T-cell (primary cell): ENCODE data around the gene ELP2. TPM values are rescaled to one million over a fixed set of nuclear protein-coding genes. Genes with fewer than 3 reads are reported as not detected.

Experiments used
- ATAC-seq, 4 experiments: fragments of 200-7000 bp in 3 of 4; fragments of 150-1000 bp in 1 of 4; cut with Tn5 transposase; replicated peaks in 1 of 4; 1 replicate in 3 of 4; 2 replicates in 1 of 4; pipeline ENCODE4 v1.10.0; 2021; ENCODE audit warnings: moderate library complexity in 3 of 4, mild to moderate bottlenecking in 2 of 4, moderate number of reproducible peaks in 1 of 4
- CTCF ChIA-PET, 2 donors: fragments of 300-600 bp; sonication (Branson Sonifier 250); formaldehyde crosslinking; loops; one replicate each; lab custom pipeline; 2022; ENCODE audit warnings: antibody characterized with exemption in 2 of 2; lab: Charles Lee
- POLR2A ChIA-PET, 2 donors: fragments of 300-600 bp; sonication (Branson Sonifier 250); formaldehyde crosslinking; loops; one replicate each; lab custom pipeline; 2022; ENCODE audit warnings: antibody characterized with exemption in 2 of 2; lab: Charles Lee
- DNase-seq, 35 experiments: peaks; one replicate each; pipeline versions ENCODE4 v3.0.0 to v3.0.0-alpha.2; 2013 to 2023
- H3K27ac ChIP-seq: one replicate; pipeline ENCODE4 v1.5.1; 2013; ENCODE audit warnings: low read length
- H3K27me3 ChIP-seq, 2 experiments: replicated peaks in 1 of 2; 1 replicate in 1 of 2; 2 replicates in 1 of 2; pipeline versions ENCODE4 v1.6.1 to v1.7.0; 2013; ENCODE audit warnings: low read length in 1 of 2, mixed read lengths in 1 of 2; ENCODE audit not compliant: control insufficient read depth in 2 of 2, insufficient read depth in 2 of 2; ENCODE audit errors: extremely low read depth in 1 of 2
- H3K36me3 ChIP-seq, 2 donors: 1 replicate in 1 of 2; 2 replicates in 1 of 2; pipeline versions ENCODE4 v1.6.1 to v1.7.0; 2013; ENCODE audit warnings: low read length in 1 of 2; ENCODE audit not compliant: control insufficient read depth in 2 of 2, insufficient read depth in 1 of 2; ENCODE audit errors: extremely low read depth in 1 of 2
- H3K4me1 ChIP-seq, 2 experiments: 1 replicate in 1 of 2; 2 replicates in 1 of 2; pipeline versions ENCODE4 v1.6.1 to v1.7.0; 2013; ENCODE audit warnings: low read length in 2 of 2, mixed read lengths in 1 of 2; ENCODE audit not compliant: insufficient read depth in 2 of 2, control insufficient read depth in 1 of 2; ENCODE audit errors: extremely low read depth in 1 of 2
- H3K4me3 ChIP-seq, 2 donors: 1 replicate in 1 of 2; 2 replicates in 1 of 2; pipeline versions ENCODE4 v1.5.1 to v1.7.0; 2013; ENCODE audit warnings: mild to moderate bottlenecking in 2 of 2, low read length in 1 of 2, moderate library complexity in 1 of 2; ENCODE audit not compliant: control insufficient read depth in 1 of 2; ENCODE audit errors: extremely low read depth in 1 of 2
- H3K9me3 ChIP-seq: 2 replicates; pipeline ENCODE4 v1.7.0; 2013
- H3K27ac Mint-ChIP-seq, 2 donors: one replicate each; pipeline ENCODE4 v1.8.0; 2020 to 2021; ENCODE audit warnings: mild to moderate bottlenecking in 2 of 2, mixed read lengths in 2 of 2
- H3K27me3 Mint-ChIP-seq, 2 donors: one replicate each; pipeline ENCODE4 v1.8.0; 2021 to 2022; ENCODE audit warnings: mixed read lengths in 2 of 2
- H3K36me3 Mint-ChIP-seq: one replicate; pipeline ENCODE4 v1.8.0; 2021; ENCODE audit warnings: mixed read lengths
- H3K4me1 Mint-ChIP-seq, 3 donors: one replicate each; pipeline ENCODE4 v1.8.0; 2020 to 2022; ENCODE audit warnings: mixed read lengths in 3 of 3, mild to moderate bottlenecking in 1 of 3
- H3K4me3 Mint-ChIP-seq, 3 donors: one replicate each; pipeline ENCODE4 v1.8.0; 2020 to 2022; ENCODE audit warnings: mild to moderate bottlenecking in 3 of 3, mixed read lengths in 3 of 3, moderate library complexity in 3 of 3
- H3K9me3 Mint-ChIP-seq, 3 donors: one replicate each; pipeline ENCODE4 v1.8.0; 2020 to 2022; ENCODE audit warnings: mixed read lengths in 3 of 3
- WGBS: methylation state at CpG from one replicate; pipeline ENCODE4 v1.1.5; 2013; ENCODE audit warnings: missing lambda C conversion rate; ENCODE audit not compliant: insufficient coverage; 5-methylcytosine and 5-hydroxymethylcytosine counted together
- total RNA-seq, 35 experiments: library from RNA in 6 of 35; stranded (reverse) in 6 of 35; fragments of 120-200 nt in 1 of 35; gene quantifications; one replicate each; pipeline versions ENCODE4 v1.2.1 to v1.2.4 and lab custom pipeline; 2013 to 2026

The ELP2 gene
- total RNA-seq, 5 donors from 2014 or later (not counting 1 experiment from before 2014, with no cell fraction given), result 109 to 156 (median 150) TPM

DNA sequence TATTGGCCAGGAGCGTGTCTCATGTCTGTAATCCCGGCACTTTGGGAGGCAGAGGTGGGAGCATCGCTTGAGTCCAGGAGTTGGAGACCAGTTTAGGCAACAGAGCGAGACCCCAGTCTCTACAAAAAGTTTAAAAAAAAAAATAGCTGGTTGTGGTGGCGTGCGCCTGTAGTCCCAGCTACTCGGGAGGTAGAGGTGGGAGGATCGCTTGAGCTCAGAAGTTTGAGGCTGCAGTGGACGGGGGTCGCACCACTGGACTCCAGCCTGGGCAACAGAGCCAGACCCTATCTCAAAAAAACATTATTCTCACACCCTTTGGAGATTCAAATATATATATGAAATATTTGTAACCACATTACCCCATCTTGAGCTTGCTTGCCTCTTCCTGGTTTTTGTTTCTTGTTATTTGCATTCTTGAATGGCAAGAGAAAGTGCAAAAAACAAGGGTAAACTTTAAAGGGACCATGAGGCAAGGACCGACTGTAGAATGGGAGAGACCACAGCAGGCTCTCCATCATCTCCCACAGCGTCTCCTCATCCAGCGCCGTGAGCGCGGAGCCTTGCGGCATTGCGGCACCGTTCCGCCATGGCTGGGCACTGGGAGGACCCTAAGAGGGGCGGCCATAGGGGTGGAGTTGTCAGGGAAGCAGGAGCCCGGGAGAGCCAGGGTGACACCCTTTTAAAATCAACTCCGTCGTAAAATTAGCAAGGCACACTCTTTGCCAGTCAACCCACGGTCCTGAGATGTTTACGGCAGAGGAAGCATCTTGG, 1.4 kb downstream of the ELP2 start:
- Mint-ChIP-seq H3K27me3 (no peaks in the 10 kb centered on the region), H3K4me3 (peak overlapping the region; percentile 95 to 98 (median 96)), H3K36me3 (peaks cover 19% of the 10 kb centered on the region), H3K4me1 (peaks cover 64 to 72% (median 70%) of the 10 kb centered on the region in 3 donors), H3K27ac (peak overlapping the region in 1 of 2 donors; percentile 97), H3K9me3 (no peaks in the 10 kb centered on the region)
- 93% methylated on average over 2 of the region's 26 CpGs for WGBS
- Histone ChIP-seq H3K4me1 (peaks cover 26 to 39% of the 10 kb centered on the region in 2 experiments), H3K27me3 (no peaks in the 10 kb centered on the region), H3K9me3 (no peaks in the 10 kb centered on the region), H3K27ac (no peak overlapping the region), H3K4me3 (peak overlapping the region; percentile 89 to 99), H3K36me3 (peaks cover 0 to 13% of the 10 kb centered on the region in 2 donors)
- no peak for DNase-seq
- no peak for ATAC-seq
- ChIA-PET POLR2A (interaction anchor here in 1 of 2 donors (0.6 to 0.7 kb wide), 2 partner anchors 18 to 634 kb away, joined by 5 to 8 read pairs; no protein-coding TSS in a partner anchor), CTCF (interaction anchor here in 1 of 2 donors (0.6 to 0.8 kb wide), 2 partner anchors 32 to 35 kb away, joined by 4 to 5 read pairs; no protein-coding TSS in a partner anchor)

DNA sequence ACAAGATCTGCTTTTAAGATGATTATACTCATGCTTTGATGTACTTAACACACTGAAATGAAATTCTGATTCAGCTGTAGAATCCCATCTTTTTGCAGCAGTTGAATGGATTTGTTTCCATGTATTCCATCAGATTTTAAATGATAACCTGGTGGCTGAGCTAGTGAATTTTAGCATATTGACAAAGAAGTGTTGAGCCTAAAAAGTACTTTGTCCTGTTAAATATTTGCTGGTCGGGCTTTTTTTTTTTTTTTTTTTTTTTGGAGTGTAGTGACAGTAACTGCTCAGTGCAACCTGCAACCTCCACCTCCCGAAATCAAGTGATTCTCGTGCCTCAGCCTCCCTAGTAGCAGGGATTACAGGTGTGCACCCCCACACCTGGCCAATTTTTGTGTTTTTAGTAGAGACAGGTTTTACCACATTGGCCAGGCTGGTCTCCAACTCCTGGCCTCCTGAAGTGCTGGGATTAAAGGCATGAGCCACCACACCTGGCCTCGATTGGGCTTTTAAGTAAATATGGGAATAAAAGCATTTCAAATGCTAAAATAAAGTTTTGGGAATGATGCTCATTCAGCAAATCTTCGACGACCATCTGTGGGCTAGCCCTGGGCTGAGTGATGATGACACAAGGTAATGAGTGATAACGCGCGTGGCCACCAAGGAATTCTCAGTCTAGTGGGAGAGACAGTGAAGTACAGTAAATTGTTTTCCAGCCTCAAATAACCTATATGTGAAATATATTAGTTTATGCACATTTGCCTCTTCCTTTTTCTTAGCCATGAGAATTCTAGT, 2.2 kb downstream of the ELP2 start:
- H3K27ac ChIP-seq, result no peak overlapping the region
- H3K27me3 Mint-ChIP-seq, result no peaks in the 10 kb centered on the region
- peak overlapping the region; percentile 95 to 98 (median 96) for H3K4me3 Mint-ChIP-seq
- POLR2A ChIA-PET, result interaction anchor here in 1 of 2 donors (0.7 kb wide), 1 partner anchor 18 kb away, joined by 8 read pairs; no protein-coding TSS in a partner anchor
- H3K4me1 ChIP-seq, result peaks cover 26 to 39% of the 10 kb centered on the region in 2 experiments
- peaks cover 0 to 21% of the 10 kb centered on the region in 2 donors for H3K36me3 ChIP-seq
- WGBS, result 94% methylated on average over 2 of the region's 9 CpGs
- no peaks in the 10 kb centered on the region for H3K27me3 ChIP-seq
- DNase-seq (no peak), ATAC-seq (no peak)
- no peaks in the 10 kb centered on the region for H3K9me3 ChIP-seq
- H3K27ac Mint-ChIP-seq, result peak overlapping the region in 1 of 2 donors; percentile 8
- H3K36me3 Mint-ChIP-seq, result peaks cover 23% of the 10 kb centered on the region
- no peaks in the 10 kb centered on the region for H3K9me3 Mint-ChIP-seq
- H3K4me3 ChIP-seq, result peak overlapping the region in 1 of 2 donors; percentile 89
- H3K4me1 Mint-ChIP-seq, result peaks cover 57 to 67% (median 67%) of the 10 kb centered on the region in 3 donors
- CTCF ChIA-PET, result interaction anchor here in 1 of 2 donors (0.6 kb wide), 1 partner anchor 33 kb away, joined by 5 read pairs; no protein-coding TSS in a partner anchor

DNA sequence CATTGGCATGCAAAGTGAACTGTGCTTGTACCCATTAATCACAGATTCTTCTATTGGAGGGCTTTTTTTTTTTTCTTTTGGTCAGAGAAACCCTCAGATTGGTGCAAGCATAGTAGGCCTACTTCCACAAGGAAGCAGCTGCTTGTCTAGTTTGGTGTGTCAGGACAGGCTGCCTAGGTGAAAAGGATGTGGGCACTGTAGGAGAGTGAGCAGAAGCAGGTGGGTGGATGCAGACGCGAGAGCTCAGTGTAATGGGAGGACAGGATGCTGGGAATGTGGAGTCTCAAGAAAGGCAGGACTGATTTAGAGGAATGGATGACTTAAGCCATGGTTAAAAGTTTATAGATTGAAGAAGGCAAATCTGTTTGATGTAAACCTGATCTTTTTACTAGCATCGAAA, 3.1 kb downstream of the ELP2 start:
- H3K36me3 ChIP-seq, result peaks cover 0 to 30% of the 10 kb centered on the region in 2 donors
- ChIA-PET POLR2A (no interaction called here), CTCF (interaction anchor here (0.7 to 1.2 kb wide), 2 partner anchors 9 to 158 kb away, joined by 3 to 6 read pairs; no protein-coding TSS in a partner anchor)
- no peak overlapping the region for H3K4me3 ChIP-seq
- Mint-ChIP-seq H3K27ac (peak overlapping the region in 1 of 2 donors; percentile 64), H3K9me3 (no peaks in the 10 kb centered on the region), H3K36me3 (peaks cover 27% of the 10 kb centered on the region), H3K4me3 (peak overlapping the region; percentile 25 to 98 (median 95)), H3K27me3 (no peaks in the 10 kb centered on the region), H3K4me1 (peaks cover 51 to 68% (median 63%) of the 10 kb centered on the region in 3 donors)
- H3K4me1 ChIP-seq, result peaks cover 26 to 37% of the 10 kb centered on the region in 2 experiments
- no peak for ATAC-seq
- no peaks in the 10 kb centered on the region for H3K9me3 ChIP-seq
- H3K27ac ChIP-seq, result no peak overlapping the region
- H3K27me3 ChIP-seq, result no peaks in the 10 kb centered on the region
- no peak for DNase-seq
- WGBS, result 17% methylated on average over 2 of the region's 3 CpGs

DNA sequence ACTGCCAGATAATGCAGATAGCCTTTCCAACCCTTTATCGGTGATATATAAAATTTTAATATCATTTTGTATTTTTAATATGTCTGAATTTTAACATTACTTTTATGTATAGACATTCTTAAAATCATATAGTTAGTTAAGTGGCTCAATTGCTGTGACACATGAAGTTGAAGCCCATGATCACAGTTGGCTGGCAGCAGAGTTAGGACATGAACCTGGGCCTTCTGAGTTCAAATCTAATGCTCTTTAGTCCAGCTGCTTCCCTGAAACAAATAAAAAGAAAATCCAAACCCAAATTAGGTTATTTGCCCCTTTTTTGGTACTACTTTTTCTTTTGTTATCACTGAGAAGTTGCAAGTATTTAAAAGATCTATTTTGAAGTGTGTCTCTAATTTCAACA, 5.6 kb downstream of the ELP2 start:
- Mint-ChIP-seq H3K27me3 (no peaks in the 10 kb centered on the region), H3K4me1 (peaks cover 40 to 63% (median 58%) of the 10 kb centered on the region in 3 donors), H3K4me3 (no peak overlapping the region), H3K27ac (no peak overlapping the region), H3K36me3 (peaks cover 40% of the 10 kb centered on the region), H3K9me3 (no peaks in the 10 kb centered on the region)
- Histone ChIP-seq H3K36me3 (peaks cover 3 to 52% of the 10 kb centered on the region in 2 donors), H3K27me3 (no peaks in the 10 kb centered on the region), H3K4me3 (no peak overlapping the region), H3K27ac (no peak overlapping the region), H3K9me3 (no peaks in the 10 kb centered on the region), H3K4me1 (peaks cover 21% of the 10 kb centered on the region in 2 experiments)
- POLR2A ChIA-PET, result no interaction called here
- WGBS, result no CpG with 5 or more reads among the region's 1 CpG
- ATAC-seq, result no peak
- CTCF ChIA-PET, result no interaction called here
- no peak for DNase-seq

GRCh38 chr18:36139245-36139644, 9.5 kb downstream of the ELP2 start:
- no peaks in the 10 kb centered on the region for H3K4me1 ChIP-seq
- Mint-ChIP-seq H3K27ac (no peak overlapping the region), H3K27me3 (no peaks in the 10 kb centered on the region), H3K36me3 (peaks cover 48% of the 10 kb centered on the region), H3K4me3 (no peak overlapping the region), H3K9me3 (no peaks in the 10 kb centered on the region), H3K4me1 (peaks cover 9 to 32% (median 25%) of the 10 kb centered on the region in 3 donors)
- ChIA-PET POLR2A (interaction anchor here in 1 of 2 donors (0.7 to 1.1 kb wide), 2 partner anchors 12 to 28 kb away, joined by 3 read pairs; no protein-coding TSS in a partner anchor), CTCF (interaction anchor here in 1 of 2 donors (0.5 kb wide), 1 partner anchor 121 kb away, joined by 3 read pairs; no protein-coding TSS in a partner anchor)
- H3K27me3 ChIP-seq, result no peaks in the 10 kb centered on the region
- H3K4me3 ChIP-seq, result no peak overlapping the region
- WGBS, result 83% methylated on average over 1 of the region's 5 CpGs
- no peak for ATAC-seq
- DNase-seq, result no peak
- no peaks in the 10 kb centered on the region for H3K9me3 ChIP-seq
- H3K27ac ChIP-seq, result no peak overlapping the region
- peaks cover 5 to 81% of the 10 kb centered on the region in 2 donors for H3K36me3 ChIP-seq
